Measurements from ENCODE around the gene ARHGAP22. TPM values are rescaled to one million over a fixed set of nuclear protein-coding genes. Genes with fewer than 3 reads are reported as not detected.

Gene ARHGAP22
- total RNA-seq, 4 donors from 2014 or later = 3.2 to 24.0 (median 9.9) TPM

DNA sequence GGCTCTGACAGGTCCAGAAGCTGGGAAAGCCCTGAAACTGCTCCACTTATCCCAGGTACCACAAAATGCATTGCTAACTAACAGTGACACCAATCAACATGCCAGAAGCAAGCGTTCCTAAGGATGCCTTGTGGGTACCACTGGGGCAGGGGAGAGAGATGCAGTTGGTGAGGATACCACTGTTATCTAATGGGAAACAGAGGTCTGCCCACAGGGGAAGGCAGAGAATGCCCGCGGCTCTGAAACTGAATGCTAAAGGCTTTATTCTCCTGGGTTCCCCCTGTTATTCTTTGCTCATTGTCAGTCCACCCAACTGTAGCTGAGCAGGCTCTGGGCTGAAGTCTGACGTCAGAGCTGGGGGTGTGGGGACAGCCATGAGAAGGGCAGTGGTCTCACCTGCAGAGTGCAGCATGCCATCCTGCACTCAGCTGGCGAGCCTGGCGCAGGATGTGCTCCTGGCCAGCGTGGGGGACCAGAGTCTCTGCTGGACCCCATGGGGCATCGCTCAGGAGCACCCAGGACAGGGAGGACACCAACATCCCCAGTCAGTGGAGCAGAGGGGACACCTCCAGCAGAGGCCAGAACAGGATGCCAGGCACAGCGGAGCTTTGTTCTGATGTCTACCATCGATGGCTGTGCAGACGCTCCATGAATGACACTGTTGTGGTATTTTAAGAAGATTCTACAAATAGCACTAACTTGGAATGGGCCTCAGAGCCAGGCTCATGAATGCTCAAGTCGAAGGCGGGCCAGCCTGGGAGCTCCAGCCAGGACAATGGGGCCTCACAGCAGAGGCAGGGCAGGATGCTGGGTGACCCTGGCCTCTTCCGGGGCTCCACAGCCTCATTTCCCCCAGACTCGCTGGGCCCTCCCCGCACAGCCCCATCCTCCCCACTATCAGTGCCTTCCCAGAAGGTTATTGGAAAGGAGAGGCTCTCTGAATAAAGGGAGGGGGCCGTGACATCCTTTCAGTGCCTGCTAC lies 95.8 kb downstream of the ARHGAP22 start:
- TF ChIP-seq, protein P1, sequence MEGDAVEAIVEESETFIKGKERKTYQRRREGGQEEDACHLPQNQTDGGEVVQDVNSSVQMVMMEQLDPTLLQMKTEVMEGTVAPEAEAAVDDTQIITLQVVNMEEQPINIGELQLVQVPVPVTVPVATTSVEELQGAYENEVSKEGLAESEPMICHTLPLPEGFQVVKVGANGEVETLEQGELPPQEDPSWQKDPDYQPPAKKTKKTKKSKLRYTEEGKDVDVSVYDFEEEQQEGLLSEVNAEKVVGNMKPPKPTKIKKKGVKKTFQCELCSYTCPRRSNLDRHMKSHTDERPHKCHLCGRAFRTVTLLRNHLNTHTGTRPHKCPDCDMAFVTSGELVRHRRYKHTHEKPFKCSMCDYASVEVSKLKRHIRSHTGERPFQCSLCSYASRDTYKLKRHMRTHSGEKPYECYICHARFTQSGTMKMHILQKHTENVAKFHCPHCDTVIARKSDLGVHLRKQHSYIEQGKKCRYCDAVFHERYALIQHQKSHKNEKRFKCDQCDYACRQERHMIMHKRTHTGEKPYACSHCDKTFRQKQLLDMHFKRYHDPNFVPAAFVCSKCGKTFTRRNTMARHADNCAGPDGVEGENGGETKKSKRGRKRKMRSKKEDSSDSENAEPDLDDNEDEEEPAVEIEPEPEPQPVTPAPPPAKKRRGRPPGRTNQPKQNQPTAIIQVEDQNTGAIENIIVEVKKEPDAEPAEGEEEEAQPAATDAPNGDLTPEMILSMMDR (IDR thresholded peaks at IDR 0.05) = no peak
- ATAC-seq (ENCODE audit: low FRiP score) = no peak

DNA sequence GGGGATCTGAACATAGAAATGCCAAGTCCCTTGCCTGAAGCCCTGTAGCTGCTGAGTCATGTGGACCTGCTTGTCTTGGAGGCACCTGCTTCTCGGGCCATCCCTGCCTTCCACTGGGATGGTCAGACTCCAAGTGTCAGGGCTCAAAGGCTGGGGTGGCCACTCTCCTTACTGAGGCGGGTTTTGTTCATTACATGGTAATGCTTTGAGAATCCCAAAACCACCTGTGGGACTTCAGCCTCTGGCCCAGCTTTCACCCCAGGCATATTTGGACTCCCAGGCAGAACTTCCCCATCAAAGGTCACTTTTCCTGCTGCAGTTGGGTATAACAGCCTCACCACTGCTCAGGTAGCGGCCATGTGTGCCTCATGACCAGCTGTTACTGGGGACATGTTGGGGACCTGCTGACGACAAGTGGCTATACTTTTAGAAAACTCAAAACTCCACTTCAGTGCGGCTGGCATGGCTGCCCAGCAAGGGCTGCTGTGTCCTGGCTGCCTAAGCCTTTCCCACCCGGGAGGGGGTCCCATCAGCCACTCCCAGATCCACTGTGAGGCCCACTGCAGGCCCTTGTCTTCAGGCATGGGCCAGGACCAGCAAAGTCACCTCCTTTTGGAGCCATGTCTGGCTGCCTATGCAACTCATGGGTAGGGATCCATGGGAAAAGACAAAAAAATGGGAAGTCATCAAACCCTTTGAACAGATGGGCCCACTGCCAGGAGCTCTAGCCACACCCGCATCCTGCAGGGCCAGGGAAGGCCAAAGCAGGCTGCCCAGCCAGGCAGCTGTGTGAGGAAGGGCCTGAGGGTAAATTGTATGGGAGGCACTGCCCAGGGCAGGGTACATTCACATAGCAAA lies 96.7 kb downstream of the ARHGAP22 start:
- ATAC-seq (ENCODE audit: low FRiP score) (no peak), DNase-seq (ENCODE audit: low spot score) (no peak)
- TF ChIP-seq, protein P1 (IDR thresholded peaks at IDR 0.05) = no peak

More for the DNA sequence above, 95.8 kb downstream of the ARHGAP22 start:
- DNase-seq (ENCODE audit: low spot score) = no peak

DNA sequence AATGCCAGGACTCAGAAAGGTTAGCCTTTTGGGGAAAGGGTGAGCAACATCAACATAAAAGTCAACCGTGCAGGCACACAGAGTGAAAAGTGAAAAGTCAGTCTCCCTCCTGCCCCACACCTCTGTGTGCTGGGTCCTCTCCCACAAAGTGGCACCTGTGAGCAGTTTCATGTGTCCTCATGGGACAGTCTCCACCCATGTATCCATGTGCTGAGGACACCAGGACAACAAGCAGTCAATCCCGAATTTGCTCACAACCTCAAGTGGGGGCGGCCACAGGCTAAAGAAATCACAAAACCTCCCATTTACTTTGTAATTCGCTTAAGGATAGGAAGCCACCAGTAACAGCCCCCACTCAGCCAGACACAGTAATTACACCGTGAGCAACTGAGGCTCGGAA lies 97.4 kb downstream of the ARHGAP22 start:
- DNase-seq (ENCODE audit: low spot score) (no peak), ATAC-seq (ENCODE audit: low FRiP score) (no peak)
- TF ChIP-seq, protein P1 (IDR thresholded peaks at IDR 0.05) = no peak

DNA sequence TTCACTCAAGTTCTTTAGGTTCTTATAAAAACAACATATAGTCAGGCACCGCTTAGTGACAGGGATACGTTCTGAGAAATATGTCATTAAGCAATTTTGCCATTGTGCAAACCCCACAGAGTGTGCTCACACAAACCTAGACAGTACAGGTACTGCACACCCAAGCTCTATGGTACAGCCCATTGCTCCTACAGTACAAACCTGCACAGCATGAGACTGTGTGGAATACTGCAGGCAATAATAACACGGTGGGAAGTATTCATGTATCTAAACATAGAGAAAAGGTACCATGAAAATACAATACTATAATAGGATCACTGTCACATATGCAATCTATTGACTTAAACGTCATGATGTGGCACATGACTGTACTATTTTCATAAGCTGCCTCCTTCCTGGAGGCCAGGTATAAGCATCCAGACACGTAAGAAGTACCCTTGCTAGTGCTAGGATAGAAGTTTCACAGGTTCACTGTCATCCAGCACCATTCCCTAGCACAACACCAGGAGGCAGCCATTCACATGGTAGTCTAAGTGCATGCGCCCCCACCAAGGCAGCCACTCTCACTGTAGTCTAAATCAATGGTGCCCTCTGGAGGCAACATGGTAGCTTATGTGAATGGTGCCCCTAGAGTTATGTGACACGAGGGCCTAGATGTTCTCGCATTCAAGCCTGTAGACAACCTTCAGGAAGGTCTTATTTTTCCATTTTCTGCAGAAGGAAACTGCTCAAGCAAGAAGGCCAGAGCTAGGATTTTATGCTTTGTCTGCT lies 98.5 kb downstream of the ARHGAP22 start:
- DNase-seq (ENCODE audit: low spot score) = no peak
- TF ChIP-seq, protein P1 (IDR thresholded peaks at IDR 0.05) = no peak
- no peak for ATAC-seq (ENCODE audit: low FRiP score)

DNA sequence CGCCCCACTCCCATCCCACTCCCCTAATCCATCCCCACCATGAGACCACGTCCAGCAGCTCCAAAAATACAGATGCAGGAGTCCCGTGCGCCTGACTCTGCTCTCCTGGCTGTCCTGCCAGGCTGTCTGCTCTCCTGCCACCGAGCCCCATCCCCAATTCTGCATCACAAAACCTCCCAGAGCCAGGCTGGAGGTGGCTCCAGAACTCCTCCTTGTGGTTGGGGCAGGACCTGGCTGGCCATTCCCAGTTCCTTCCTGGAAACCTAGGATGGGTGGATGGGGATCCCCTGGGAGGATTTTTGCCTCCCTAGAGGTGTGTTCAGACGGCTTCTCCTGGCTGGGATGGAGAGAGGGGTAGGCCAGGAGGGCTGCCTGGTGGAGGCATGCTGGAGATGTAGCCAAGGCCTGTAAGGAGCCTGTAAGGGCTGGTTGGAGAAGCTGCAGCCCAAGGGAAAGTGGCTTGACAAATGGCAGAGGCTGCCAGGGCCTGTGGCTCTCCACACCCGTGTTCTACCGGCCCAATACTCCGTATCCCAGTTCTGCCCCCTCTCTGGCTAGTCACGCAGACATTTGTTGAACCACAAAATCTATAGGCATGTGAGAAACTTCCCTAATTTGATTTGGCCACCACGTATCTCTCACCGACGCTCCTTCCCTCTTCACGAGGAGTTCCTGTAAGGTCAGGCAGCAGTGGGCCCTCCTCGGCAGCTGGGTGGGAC lies 99.3 kb downstream of the ARHGAP22 start:
- ATAC-seq (ENCODE audit: low FRiP score) = no peak
- no peak for DNase-seq (ENCODE audit: low spot score)
- TF ChIP-seq, protein P1 (IDR thresholded peaks at IDR 0.05) = no peak

Measured in omental fat pad (tissue), 4 donors.